OCI-LY7 (cell line): ENCODE data around the gene CPA1.

Experiments
- CTCF ChIP-seq: fragments of 200-600 bp; sonication (generic); conservative IDR thresholded peaks from 2 replicates; pipeline ENCODE4 v1.5.1; 2014; ENCODE audit warnings: mild to moderate bottlenecking, antibody characterized with exemption, low read length, moderate library complexity, mixed read lengths
- EZH2phosphoT487 ChIP-seq: fragments of 200-600 bp; sonication (generic); IDR thresholded peaks from 2 replicates; pipeline ENCODE4 v1.6.1; 2018; ENCODE audit warnings: low read depth, borderline replicate concordance, mild to moderate bottlenecking, mixed run types, antibody characterized with exemption, low read length, moderate library complexity, mixed read lengths

- no peak for TF ChIP-seq CTCF
- TF ChIP-seq EZH2phosphoT487, result no peak
Measured at GRCh38 chr7:130421684-130422083, 41.4 kb downstream of the CPA1 start.
